GM19467 (cell line): ENCODE measurements around the gene UNC13B.
"Not testable (repeated sequence)": the region's sequence is repeated elsewhere in the genome, so short reads cannot be mapped to it uniquely, and the experiment has no call there.

Source experiments
- ATAC-seq: cut with Tn5 transposase; IDR thresholded peaks from one replicate; pipeline ENCODE4 v1.9.1; 2021; ENCODE audit warnings: mild to moderate bottlenecking, moderate library complexity; ENCODE audit not compliant: unreplicated experiment

The UNC13B gene

GRCh38 chr9:35364817-35365585 is 203.2 kb downstream of the UNC13B start:
- no peak for ATAC-seq

GRCh38 chr9:35366627-35367026 is 204.8 kb downstream of the UNC13B start:
- ATAC-seq: no peak

GRCh38 chr9:35367451-35367850 is 205.6 kb downstream of the UNC13B start:
- no peak for ATAC-seq

GRCh38 chr9:35370241-35370640 is 208.4 kb downstream of the UNC13B start:
- no peak for ATAC-seq

- ATAC-seq: no peak
Measured at GRCh38 chr9:35374436-35374835, 212.6 kb downstream of the UNC13B start.

DNA sequence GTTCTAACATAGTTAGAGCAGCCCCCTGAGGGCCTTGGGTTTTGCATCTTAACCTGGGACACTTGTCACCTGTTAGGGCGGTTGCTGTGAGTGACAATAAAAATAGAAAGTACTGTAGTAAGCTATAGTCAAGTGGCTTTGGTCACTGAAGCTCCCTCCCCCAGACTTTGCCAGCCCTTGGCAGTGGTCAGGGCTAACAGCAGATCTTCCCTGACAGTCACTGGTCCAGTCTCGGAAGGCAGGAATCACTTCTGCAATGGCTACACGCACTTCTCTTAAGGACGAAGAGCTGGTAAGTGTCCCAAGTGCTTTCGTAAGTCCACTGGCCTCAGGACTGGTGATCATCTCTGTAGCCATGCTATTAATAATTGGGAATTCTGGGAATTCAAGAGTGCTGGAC is 213.1 kb downstream of the UNC13B start:
- ATAC-seq: no peak

- no peak for ATAC-seq
Measured at GRCh38 chr9:35380039-35380438, 218.2 kb downstream of the UNC13B start.

DNA sequence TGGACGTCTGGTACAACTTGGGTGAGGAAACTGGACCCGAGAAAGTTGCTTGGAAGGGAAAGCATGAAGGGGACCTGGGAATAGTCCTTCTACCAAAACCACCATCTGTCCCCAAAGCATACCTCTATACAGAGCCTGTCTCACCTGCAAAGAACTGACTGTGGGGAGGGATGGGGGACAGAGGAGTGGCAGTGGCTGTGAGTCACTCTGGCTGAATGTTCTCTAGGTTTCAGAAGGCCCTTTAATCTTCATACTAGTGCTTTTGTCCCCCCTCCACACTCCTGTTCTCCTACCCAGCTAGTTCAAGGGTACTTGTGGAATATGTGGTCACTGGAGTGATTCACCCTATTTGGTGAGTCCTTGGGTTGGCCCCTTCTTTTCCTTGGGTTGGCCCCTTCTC is 218.8 kb downstream of the UNC13B start:
- no peak for ATAC-seq

DNA sequence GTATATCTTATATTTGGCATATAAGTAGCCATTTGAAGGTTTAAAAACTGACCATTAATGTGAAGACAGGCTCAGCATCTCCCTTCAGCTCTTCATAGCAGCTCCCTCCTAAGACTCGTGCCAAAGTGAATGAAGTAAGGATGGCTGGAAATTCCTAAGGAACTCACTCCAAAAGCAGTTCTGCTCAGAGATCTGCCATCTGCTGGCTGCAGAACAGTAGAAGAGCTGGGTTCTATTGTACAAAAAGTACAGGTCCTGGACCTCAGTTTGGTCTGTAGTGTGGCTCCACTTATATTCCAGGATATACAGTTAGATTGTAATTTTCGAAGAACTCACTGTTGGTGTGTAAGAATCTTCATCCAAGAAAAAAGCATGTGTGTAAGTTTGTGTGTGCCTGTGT is 223.2 kb downstream of the UNC13B start:
- no peak for ATAC-seq

GRCh38 chr9:35395076-35395705 is 233.4 kb downstream of the UNC13B start:
- no peak for ATAC-seq

DNA sequence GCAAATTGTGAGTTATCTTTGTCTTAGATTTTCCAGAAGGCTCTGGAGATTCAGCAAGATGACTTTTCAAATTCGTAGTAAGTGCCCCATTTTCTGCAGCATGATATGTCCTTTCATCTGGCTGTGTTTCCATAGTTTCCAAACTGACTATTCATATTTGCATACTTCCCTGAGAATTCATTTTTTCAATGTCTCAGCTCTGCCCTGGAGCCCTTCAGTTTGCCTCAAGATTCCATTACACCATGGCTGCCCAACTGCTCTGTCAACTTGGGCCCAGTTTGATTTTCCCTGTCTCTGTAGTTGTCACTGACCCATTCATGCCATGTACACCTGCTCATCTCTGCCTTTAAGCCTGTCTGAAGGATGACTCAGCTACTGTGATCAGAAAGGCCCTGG is 233.9 kb downstream of the UNC13B start:
- no peak for ATAC-seq

DNA sequence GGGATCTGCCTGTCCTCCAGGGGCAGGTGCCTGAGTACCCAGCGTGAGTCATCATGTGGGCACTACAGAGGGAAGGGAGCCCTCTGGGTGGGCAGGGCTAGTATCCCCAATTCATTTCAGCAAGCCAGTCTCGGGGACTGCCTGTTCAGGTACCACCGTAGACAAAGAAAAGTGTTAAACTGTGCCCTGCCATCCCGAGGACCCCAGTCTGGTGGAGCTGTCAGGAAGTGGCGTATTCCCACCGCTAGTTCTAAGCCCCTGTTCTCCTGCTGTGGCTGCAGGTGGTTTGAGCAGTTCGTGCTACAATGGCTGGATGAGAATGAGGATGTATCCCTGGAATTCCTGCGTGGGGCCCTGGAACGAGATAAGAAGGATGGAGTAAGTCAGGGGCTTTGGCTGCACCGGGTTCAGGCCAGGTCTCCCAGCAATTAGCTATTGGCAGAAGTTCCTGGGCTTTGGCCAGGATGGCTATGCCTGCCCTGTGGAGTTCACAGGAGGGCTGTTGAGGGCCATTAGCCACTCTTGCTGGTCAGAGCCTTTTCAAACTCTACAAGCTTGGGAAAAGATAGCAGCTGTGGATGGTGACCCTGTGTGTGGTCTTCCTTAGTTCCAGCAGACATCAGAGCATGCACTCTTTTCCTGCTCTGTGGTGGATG is 234.9 kb downstream of the UNC13B start:
- no peak for ATAC-seq

DNA sequence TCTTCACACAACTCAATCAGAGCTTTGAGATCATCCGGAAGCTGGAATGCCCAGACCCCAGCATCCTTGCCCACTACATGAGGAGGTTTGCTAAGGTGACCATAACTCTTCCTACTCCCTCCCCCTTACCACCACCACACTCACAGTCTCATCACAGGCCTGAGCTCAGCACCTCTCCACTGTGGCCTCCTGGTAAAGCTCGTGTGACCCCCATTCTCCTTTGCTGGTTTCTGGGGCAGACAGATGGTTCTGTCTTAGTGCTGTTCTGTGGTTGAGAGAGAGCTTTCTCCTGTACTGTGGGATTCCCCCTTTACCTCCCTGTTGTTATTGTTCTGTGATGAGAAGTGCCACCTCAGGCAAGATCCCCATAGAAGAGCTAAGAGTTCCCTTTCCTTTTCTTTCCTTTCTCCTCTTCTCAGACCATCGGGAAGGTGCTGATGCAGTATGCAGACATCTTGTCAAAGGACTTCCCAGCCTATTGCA is 235.4 kb downstream of the UNC13B start:
- ATAC-seq: no peak

DNA sequence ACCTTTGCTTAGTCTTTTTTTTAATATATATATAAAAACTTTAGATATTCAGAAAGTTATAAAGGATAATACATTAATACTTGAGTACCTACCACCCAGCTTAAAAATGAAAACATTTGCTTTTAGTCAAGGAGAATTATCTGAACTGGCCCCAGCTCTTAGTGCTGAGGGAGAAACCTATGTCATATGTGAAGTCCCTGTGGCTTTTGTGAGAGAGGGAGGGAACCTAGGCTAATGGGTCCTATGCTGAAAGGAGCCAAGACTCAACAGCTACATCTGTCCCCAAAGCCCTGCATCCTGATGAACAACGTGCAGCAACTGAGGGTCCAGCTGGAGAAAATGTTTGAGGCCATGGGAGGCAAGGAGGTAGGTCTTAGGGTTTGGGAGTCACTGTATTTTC is 236.1 kb downstream of the UNC13B start:
- no peak for ATAC-seq

GRCh38 chr9:35398651-35399335 is 237.0 kb downstream of the UNC13B start:
- ATAC-seq: no peak

DNA sequence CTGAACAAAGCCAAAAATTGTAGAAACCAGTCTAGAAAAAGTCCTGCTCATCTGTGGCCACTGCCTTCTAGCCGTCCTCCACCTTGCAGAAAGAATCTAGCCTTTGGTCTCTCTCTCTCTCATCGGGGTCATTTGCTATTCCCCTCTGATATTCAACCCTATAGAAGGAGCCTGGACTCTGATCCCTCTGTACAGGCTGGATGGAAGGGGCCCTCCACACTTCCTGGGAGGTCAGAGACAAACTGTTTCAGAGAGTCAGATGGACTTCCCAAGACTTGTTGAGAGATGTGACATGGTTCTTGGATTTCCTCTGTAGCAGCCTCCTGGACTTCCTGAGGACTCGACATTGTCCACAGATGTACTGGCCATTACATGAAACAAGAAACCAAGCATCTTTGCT is 243.1 kb downstream of the UNC13B start:
- ATAC-seq: no peak

DNA sequence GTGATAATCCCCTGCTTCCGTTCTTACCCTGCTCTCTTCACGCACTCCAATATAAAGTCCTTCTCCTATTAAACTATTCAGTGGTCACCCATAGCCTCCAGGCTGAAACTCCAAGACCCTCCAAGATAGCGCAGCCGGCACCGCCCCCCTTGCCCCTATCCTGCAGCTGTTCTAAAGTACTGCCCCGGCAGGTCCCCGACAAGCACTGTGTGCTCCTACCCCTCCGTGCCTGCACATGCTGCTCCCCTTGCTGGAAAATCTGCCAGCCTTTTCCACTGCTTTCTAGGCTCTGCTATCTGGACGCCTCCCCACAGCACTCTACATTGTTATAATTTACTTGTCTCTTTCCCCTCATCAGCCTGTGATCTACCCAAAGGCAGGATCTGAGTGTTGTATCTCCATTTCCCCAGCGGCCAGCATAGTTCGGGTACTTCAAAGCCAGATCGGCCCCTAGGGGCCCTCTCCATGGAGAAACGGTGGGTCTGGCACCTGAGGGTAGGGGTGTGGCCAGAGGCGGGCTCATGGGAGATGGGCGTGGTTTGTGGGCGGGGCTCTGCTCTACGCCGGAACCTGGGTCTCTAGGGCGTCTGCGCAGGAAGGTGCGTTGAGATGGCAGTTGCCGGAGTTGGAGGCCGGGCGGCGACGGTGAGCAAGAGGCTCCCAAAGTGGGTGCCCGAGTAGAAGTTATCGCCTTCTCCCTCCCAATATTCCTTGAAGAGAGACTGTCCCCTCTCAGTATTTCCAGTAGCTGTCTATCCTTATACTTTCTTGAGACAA is 244.6 kb downstream of the UNC13B start:
- no peak for ATAC-seq

GRCh38 chr9:35407846-35408245 is 246.0 kb downstream of the UNC13B start:
- no peak for ATAC-seq

- not testable (repeated sequence) for ATAC-seq
Measured at GRCh38 chr9:35409434-35409833, 247.6 kb downstream of the UNC13B start.

DNA sequence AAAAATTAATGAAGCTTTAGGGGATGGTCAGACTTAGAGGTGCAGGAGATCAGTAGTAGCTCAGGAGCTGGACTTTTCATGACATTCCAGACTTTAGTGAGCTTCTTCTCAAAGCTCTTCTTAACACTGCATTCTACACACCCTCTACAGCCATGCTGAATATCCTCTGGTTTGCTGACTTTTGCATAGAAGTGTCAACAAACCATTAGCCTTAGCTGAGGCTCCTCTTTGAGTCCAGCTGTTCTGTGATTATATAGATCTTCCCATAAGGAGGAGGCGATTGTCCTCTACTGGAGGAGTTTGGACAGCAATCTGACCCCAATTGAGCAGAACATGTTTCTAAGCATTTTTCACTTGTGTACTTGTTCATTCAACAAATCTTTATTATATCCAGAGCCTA is 253.1 kb downstream of the UNC13B start:
- ATAC-seq: no peak
